ENCODE measurements around the gene OVOL1. TPM values are rescaled to one million over a fixed set of nuclear protein-coding genes. Genes with fewer than 3 reads are reported as not detected.

The OVOL1 gene
- total RNA-seq, 1 donor from 2014 or later: not detected

DNA sequence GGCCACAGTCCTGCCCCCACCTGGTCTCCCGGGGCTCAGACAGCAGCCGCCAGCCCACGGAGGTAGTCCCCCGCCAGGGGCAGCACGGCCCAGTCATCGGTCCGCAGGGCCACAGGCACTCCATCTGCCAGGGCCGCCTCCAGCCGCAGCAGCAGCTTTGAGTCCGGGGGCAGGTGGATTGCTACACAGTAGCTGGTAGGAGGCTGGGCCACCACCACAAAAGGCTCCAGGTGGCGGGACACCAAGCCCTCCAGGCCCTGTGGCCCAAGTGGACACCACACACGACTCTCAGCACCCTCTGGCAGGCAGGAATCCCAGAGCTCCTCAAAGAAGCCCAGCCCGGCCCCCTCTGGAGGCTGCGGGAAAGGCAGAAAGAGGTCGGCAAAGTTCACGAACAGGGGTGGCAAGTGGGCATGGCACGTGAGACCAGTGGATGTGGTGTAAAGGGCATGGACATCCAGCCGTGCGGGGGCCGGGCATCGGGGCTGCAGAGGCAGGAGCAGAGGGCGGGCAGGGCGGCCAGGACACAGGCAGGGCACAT is 9.0 kb upstream of the OVOL1 start:
- no peak for DNase-seq (ENCODE audit: low read depth, low spot score)

DNA sequence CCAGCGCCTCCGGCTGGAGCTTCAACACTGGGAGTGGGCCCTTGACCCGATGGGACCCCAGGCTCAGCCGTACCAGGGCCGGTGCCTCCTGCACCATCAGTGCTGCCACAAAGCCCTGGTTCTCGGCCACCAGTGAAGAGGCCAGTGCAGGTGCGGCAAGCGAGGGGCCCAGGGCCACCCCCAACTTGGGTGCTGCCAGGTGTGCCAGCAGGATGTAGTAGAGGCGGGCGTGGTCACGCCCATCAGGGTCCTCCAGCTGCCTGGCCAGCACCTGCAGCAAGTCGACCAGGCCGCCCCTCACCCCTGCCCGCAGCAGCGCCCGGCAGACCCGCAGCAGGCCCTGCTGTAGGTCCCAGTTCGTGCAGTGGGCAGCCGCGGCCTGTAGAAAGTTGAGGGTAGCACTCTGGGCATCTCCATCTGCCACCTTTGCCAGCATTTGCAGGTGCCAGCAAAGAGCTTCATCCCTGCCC is 8.4 kb upstream of the OVOL1 start:
- no peak for DNase-seq (ENCODE audit: low read depth, low spot score)

DNA sequence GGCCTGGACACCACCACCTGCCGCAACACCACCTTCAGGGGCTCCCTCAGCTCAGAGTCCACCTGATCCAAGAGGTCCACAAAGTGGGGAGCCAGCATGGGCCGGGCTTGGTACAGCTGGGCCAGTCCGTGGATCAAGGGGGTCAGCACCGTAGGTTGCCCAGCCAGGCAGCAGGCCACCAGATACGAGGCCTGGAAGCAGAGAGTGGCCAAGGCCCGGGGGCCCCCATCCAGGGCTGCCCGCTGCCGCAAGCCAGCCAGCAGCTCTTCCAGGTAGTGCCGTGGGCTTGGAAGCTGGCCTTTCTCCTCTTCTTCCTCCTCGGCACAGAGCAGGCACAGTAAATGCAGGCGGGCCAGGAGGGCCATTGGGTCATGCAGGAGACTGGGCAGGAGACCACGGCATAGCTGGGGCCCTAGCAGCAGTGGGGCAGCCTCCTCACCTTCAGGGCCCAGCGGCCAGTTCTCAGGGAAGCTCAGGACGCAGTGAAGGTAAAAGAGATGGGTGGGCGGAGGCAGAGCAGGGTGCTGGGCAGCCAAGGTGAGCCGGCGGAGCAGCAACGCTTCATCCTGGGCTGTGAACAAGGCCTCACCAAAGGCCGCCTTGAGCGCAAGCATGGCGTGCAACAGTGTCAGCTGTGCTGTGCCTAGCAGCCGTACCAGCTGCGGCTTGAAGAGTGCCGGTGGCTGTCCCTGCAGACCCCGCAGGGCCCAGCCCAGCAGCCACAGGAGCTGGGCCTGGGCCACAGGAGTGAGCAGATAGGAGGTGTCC is 7.8 kb upstream of the OVOL1 start:
- no peak for DNase-seq (ENCODE audit: low read depth, low spot score)

DNA sequence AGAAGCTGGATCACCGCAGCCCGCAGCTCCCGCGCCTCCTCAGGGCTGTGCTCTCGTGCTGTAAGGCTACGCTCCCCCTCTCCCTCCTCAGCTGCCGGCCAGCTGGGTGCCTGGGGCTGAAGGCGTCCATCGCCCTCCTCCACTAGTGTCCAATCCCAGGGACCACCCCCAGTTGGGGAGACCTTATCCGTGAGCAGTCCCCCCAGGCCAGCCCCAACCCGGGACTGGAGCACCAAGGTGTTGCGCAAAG is 7.3 kb upstream of the OVOL1 start:
- no peak for DNase-seq (ENCODE audit: low read depth, low spot score)

DNA sequence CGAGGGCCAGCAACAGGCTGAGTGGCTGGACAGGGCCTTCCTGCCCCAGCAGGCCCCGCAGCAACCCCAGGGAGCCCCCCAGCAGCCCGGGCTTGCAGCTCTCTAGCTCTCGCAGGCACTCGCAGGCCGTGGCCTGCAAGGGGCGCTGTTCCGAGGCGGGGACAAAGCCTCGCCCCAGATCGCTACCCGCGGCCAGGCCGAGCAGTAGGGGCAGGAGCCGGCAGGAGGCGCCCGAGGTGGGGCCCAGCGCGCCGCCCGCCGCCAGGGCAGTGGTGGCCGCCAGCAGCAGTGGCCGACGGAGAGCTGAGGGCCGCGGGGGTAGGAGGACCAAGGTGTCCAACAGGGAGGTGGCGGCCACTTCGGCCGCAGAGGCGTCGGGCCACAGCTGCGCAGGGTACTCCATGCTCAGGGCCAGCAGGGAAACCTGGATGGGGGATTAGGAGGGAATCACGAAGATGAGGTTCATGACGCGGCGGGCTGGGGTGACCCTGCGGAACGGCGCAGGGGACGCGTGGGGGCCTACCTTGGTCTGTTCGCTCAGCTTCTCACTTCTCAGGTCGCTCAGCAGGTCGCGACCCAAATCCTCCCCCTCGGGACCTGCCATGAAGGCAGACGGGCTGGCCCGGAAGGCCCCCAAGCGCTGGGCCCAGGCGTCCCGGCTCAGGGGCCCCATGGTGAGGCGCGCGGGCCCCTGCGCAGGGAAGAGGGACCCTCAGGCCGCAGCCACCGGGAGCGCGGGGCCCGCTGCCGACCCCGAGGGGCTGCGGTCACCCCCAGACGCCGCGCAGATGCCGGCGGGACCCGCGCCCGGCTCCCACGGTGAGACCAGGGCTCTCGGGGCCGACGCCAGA is 6.7 kb upstream of the OVOL1 start:
- peak; percentile 57 for DNase-seq (ENCODE audit: low read depth, low spot score)

DNA sequence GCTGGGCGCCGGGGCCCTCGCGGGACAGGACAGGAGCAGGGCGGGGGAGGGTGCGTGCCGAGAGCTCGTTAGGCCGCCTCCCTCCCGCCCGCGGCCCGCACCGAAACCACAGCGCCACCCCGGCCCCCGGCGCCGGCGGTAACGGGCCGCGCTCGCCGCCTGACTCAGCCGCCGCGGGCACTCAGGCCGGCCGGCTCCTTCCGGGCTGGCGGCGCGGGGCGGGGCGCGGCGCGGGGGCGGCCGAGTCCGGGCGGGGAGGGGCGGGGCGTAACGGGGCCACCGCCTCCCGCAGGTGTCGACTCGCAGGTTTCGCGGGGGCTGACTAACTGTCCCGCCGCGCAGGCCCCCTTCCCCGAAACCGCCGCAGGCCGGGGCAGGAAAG is 6.1 kb upstream of the OVOL1 start, which contains the start of gene AP5B1:
Gene AP5B1, minus strand, starts transcription at position 207 of the 382 bp plus-strand sequence. CDS start 385 bp downstream, outside the sequence.
- DNase-seq (ENCODE audit: low read depth, low spot score): no peak

DNA sequence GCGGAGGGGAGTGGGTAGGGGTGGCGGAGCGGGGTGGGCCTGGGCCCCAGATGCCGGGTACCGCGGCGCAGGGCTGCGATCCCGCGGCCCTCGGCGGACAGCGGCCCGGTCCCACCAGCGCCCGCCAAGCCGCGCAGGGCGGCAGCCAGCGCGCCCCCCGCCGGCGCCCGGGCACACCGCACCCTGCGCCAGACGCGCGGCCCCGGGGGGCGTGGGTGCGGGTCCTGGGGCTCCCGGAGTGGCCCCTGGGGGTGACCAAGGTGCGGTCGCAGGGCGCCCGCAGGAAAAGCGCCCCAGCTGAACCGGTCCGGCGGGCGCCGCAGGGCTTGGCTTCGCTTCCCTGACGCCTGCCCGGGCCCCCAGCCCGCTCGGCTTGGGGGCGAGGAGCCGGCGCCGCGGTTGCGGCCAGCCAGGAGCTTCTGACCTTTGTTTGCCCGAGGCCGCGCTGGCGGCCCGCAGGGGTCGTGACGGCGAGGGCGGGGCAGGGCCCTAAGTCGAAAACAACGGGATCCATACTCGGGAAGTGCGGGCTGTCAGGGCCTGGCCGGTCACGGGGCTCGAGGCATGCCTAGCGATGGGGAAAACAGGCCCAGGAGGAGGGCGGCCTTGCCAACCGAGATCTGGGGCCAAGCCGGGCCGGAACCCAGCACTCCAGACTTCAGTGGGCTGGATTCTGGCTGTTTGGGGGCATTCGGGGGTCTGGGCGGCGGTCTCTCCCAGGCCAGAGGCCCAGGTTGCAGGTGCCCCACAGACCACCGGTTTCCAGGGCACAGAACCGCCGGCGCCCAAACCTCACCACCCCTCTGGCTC is 5.5 kb upstream of the OVOL1 start:
- no peak for DNase-seq (ENCODE audit: low read depth, low spot score)

DNA sequence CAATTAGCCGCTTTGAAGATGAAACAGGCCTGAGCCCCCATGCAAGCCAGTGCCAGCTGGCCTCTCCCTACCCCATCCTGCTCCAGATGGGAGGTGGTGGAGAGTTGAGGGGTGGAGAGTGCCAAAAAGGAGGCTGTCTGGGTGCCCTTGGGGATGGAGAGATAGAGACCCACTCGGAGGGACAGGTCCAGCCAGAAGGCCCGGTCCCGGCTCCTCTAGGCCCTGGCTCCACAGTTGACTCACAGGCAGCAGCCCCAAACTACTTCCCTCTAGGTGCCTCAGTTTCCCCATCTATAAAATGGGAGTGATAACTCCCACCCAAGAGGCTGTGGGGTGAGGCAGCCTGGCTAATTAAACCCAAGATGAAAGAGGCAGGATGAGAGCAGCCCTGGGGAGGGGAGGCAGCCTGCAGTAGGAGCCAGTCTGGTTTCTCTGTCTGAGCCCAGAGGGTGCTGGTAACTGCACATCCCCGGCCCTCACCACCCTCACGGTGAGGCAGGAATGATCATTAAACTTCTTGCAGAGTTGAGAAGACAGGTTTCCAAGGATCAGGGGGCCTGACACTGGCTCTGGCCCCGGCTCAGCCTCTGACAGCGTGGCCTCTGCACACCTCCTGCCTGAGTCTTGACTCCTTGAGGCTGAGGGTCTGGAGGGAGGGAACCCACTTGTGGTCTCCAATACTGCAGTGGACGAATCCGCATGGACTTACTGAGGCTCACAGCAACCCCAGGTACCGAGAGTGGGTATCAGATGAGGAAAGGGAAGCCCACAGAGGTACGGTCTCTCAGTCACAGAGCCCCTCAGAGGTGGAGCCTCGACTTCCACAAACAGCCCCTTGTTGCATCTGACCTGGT is 4.7 kb upstream of the OVOL1 start:
- DNase-seq (ENCODE audit: low read depth, low spot score): no peak

DNA sequence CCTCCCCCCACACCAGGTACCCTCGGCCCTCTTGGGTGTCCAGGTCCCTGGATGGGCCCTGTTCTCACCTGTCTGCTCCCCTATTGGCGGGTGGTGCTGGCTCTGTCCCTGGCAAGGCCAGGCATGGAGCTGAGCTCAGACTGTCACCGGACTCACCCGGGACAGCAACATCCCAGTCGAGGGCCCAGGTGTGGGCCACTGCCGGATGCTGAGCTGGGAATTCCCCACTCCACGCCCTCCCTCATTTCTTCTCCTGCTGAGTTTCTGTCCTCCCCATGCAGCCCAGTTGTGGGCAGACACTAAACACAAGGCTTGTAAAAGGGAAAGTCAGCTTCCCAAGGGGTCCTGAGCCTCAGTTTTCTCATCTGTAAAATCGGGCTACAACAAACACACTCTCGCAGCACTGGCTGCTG is 4.0 kb upstream of the OVOL1 start:
- no peak for DNase-seq (ENCODE audit: low read depth, low spot score)

DNA sequence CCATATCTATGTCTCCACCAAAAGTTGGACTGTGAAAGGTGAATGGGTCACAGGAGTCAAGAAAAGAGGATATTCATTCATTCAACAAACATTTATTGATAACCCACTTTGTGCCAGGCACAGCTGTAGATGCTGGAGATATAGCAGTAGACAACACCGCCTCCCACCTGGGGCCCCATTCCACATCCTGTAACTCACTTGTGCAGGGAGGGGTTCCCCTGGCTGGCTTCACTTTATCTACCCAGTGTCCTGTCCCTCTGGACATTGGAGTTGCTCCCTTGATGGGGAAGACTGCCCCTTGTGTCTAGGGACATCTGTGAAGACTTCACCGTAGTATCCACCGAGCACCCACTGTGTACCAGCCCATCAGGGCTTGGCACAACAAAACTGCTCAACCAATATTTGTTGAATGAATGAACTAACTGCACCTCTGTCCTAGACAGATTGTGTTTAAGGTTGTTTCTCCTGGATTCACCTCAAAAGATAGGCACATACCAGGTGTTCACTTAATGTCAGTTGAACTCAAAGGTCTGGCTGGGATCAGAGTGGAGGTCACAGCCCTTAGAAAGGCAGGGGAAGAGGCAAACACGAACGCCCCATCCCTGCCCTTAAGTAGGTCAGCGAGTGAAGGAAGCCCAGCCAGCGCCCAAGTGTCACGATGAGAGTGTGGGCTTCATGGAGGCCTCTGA is 1.4 kb upstream of the OVOL1 start:
- no peak for DNase-seq (ENCODE audit: low read depth, low spot score)

DNA sequence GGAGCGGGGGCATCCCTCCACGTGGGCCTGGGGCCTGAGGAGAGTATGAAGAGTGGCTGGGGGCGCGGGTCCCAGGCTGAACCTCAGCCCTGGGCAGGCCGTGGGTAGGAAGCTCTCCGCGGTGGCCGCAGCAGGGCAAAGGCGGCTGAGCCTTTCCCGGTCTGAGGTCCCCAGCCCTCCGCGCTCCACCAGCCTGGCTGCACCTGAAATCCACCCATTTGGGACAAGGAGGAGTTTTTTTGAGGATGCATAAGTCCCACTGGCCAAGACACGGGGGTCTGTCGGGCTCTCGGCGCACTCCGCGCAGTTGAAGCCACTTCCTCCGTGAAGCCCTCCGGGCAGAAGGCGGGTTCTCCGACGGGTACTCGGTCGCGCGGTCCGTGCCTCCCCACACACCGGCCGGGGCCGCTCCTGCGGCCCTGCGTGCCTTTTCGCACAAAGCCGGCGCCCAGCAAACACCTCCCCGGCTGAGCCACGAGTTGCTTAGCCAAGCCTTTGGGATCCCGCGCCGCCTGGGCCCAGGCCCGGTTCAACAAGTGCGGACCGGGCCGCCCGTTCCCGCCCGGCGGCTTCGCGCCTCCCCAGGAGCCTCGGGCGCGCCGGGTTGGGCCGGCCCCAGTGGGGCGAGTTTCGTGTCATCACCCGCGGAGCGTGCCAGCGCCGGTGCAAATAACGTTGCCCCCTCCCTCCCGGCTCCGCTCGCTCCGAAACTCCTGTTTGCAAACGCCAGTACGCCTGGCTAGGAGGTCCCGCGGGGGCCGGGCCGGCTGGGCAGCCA is 666 bp upstream of the OVOL1 start:
- DNase-seq (ENCODE audit: low read depth, low spot score): no peak

DNA sequence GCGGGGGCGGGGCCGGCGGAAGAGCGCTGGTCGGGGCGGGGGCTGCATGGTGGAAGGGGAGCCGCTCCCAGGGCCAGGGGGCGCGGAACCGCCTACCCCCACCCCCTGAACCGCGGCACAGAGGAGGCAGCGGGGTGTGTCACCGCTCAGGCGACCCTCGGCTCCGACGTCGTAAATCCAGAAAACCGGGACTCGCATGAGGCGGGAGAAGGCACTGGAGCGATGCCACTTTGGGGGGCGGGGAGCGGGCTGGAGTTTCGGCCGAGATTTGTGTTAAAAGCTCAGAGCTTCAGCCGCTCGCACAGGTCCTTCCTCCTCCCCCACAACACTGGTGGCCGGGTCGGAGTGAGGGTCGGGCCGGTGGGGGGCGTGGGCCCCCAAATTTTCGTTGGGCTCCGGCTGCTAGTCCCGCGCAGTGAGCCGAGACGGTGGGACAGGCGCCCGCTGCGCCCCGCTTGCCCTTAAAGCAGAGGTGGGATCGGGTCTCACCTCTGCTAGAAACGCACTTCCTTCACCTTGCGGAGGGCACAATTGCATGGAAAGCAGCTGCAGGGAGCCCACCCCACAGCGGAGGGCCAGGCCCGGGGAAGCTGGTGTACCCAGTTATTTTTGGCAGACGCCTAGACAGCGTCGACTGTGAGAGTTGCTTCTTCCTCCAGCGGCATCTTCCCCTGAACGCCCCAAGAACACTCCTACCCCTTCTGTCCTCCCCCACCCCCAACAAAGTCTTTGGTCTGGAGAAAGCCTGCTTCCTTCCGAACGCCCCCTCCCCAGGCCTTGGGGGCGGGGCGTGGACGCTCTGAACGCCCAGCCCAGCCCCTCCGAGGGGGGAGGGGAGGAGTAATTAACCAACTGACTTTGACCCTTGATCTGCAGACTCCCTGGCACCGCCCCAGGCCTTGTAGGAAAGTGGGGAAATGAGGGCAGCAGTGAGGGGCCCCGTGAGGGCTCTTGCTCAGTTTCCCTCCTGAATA is 1.1 kb downstream of the OVOL1 start:
- no peak for DNase-seq (ENCODE audit: low read depth, low spot score)

DNA sequence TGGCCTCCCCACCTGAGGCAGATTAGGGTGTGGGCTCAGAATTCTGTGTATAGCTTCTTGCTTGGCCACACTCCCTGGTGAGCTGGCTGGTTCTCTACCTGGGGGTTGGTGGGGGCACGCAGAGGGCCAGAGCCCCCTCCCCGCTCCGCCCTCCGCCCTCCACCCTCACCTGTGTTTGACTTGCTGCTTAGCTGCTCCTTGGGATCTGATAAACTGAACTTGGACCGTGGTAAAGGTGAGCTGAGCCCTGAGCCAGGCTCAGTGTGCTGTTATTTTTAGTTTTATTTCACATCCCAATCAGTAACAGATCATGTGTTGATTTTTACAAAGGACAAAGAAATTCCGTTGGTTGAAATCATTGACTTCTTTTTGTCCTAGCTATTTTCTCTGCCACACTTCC is 2.0 kb downstream of the OVOL1 start:
- no peak for DNase-seq (ENCODE audit: low read depth, low spot score)

DNA sequence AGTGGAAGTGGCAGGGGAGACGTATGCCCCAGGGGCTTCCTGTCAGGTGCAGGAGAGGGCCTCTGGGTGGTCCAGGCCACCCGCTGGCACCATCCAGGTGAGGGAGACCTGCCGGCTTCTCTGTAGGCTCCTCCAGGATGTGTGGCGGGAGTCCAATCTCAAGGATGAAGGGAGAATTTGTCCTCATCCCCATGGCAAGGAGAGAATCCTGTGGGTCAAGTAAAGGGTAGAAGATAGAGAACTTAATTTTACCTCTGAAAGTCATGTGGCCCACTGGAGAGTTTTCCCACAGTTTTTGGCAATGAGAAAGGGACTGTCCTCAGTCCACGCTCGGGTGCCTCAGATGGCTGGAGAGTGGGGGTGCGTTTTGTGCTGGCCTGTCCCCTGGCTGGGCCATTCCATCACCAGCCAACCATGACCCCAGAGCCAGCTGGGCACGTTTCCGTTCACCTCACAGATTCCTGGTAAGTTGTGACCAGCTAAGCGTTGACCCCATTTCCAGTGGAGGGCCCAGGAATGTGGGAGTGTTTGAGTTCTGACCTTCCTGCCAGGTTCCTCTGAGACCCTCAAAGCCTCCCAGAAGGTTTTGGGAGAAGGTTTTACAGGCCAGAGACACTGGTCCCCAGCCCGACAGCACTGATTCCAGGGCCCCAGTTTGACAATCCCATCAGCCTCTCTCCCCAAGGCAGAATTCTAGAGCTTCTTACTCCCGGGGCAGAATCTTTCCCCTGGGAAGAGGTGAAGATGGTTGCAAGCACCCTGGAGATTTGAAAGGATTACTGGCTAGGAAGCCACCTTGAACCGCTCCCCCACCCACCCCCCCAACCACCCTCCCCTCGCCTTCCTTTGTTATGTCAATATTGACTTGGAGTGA is 2.6 kb downstream of the OVOL1 start:
- DNase-seq (ENCODE audit: low read depth, low spot score): no peak

DNA sequence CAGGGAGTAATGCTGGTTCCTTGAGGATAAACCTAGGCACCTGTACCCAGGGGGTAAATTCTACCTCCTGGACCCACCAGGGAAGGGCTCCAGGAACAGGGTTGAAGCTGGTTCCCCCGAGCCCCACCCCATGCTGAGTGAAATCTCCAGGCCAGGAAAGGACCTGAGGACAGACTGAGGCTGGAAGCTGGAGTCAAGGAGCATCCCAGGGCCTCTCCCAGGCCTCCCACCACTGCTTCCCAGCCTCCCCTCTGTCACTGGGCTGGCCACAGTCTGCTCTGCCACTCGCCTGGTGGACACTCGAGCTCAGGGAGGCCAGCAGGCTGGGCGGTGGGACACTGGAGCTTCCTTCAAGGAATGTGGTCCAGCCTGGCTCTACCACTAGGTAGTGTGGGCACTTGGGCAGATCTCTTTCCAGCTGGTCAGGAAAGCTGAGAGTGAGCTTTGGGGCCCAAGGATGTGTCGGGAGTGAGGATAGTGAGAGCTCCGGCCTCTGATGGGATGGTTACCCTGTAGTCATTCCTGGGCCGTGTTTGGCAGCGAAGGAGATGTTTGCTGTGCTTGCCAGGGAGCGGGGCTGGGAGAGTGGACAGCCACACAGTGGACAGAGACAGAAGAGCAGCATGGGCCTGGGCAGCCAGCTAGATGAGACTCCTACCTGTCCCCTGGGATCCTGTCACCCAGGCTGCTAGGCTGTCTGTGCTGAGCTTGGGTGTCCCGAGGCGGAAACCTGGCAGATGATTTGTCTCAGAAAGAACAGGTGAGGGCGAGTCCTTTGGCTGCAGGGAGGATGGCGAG is 3.4 kb downstream of the OVOL1 start:
- no peak for DNase-seq (ENCODE audit: low read depth, low spot score)

DNA sequence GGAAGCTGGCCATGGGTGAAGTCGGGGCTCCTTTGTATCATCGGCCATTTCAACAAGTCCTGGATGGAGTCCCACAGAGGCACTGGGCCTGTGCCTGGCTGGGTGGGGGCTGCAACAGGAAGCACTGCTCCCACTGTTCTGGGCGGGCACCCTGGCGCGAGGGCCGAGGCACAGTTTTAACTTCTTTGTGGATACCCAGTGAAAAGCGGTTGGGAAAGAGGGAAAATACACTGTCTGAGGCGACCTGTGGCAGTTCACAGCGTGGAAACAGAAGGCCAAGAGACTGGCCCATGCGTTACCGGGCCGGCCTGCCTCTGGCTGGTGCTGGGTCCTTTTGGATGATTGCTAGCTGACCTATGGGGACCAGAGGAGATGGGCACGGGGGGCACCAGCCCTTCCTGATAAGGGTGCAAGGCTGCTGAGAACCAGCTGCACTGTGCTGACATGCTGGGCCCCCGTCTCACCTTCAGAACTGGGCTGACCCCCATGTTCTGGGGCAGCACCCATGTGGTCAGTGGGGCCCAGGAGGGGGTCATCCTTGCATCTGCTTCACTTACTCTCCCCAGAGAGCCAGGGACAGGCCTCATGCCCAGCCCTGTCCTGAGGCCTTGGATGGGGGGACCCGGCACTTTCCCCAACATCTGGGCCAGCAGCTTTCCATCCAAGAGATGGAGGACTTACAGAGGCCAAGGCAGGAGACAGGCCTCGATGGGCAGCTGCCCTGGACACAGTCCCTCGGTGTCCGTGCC is 4.2 kb downstream of the OVOL1 start:
- no peak for DNase-seq (ENCODE audit: low read depth, low spot score)
